DND-41 (cell line): ENCODE measurements around the gene PRRC2B.

ENCODE experiments used
- ATAC-seq: fragments of 200-7000 bp; cut with Tn5 transposase; 3 replicates; pipeline ENCODE4 v1.9.1; 2021; ENCODE audit warnings: low read depth; ENCODE audit not compliant: insufficient read depth
- DNase-seq: peaks from one replicate; pipeline ENCODE4 v3.0.0-alpha.2; 2020
- H2AFZ ChIP-seq: 2 replicates; pipeline ENCODE4 v1.6.0; 2012; ENCODE audit warnings: low read depth, low read length
- H3K27ac ChIP-seq: 2 replicates; pipeline ENCODE4 v1.5.1; 2012; ENCODE audit warnings: low read length, inconsistent platforms
- H3K27me3 ChIP-seq: fragments of 200-600 bp; sonication (generic); 2 replicates; pipeline ENCODE4 v1.6.0; 2012; ENCODE audit warnings: low read length, mild to moderate bottlenecking, inconsistent platforms; ENCODE audit not compliant: insufficient read depth, poor library complexity
- H3K36me3 ChIP-seq: 2 replicates; pipeline ENCODE4 v1.5.1; 2012; ENCODE audit warnings: low read length, inconsistent platforms; ENCODE audit not compliant: insufficient read depth
- H3K4me1 ChIP-seq: 2 replicates; pipeline ENCODE4 v1.5.1; 2012; ENCODE audit warnings: mild to moderate bottlenecking, low read length; ENCODE audit not compliant: insufficient read depth
- H3K4me2 ChIP-seq: 2 replicates; pipeline ENCODE4 v1.6.0; 2012; ENCODE audit warnings: mild to moderate bottlenecking, moderate library complexity, low read length, inconsistent platforms; ENCODE audit not compliant: insufficient read depth
- H3K4me3 ChIP-seq, 2 experiments: fragments of 200-600 bp in 1 of 2; shearing (Covaris generic) in 1 of 2; 2 replicates each; pipeline ENCODE4 v1.5.1; 2012 to 2016; ENCODE audit warnings: inconsistent platforms in 2 of 2, low read length in 2 of 2, mild to moderate bottlenecking in 2 of 2, low read depth in 1 of 2, moderate library complexity in 1 of 2
- H3K79me2 ChIP-seq: 2 replicates; pipeline ENCODE4 v1.6.0; 2012; ENCODE audit warnings: low read length, inconsistent platforms; ENCODE audit not compliant: insufficient read depth
- H3K9ac ChIP-seq: 2 replicates; pipeline ENCODE4 v1.6.0; 2012; ENCODE audit warnings: low read depth, mild to moderate bottlenecking, inconsistent platforms, low read length, moderate library complexity
- H3K9me3 ChIP-seq: 2 replicates; pipeline ENCODE4 v1.5.1; 2012; ENCODE audit warnings: low read length, moderate library complexity, mild to moderate bottlenecking, inconsistent platforms; ENCODE audit not compliant: insufficient read depth, severe bottlenecking
- H4K20me1 ChIP-seq: 2 replicates; pipeline ENCODE4 v1.6.0; 2012; ENCODE audit warnings: low read length; ENCODE audit not compliant: insufficient read depth
- CTCF ChIP-seq: IDR thresholded peaks from 2 replicates; pipeline ENCODE4 v1.5.1; 2012; ENCODE audit warnings: borderline replicate concordance, low read length, moderate library complexity, mild to moderate bottlenecking; ENCODE audit not compliant: poor library complexity, severe bottlenecking; ENCODE audit errors: extremely low read depth
- EZH2 ChIP-seq: IDR thresholded peaks from 3 replicates; pipeline ENCODE4 v1.6.1; 2012; ENCODE audit warnings: borderline replicate concordance, low read depth, mild to moderate bottlenecking, moderate library complexity, low read length, inconsistent platforms; ENCODE audit not compliant: severe bottlenecking

Gene PRRC2B

GRCh38 chr9:131405428-131405827 lies 11.5 kb downstream of the PRRC2B start:
- no peak overlapping the region for H3K27ac ChIP-seq
- no peak for DNase-seq
- no peak overlapping the region; the same call in 1 of the 2 replicates for H3K4me2 ChIP-seq
- H2AFZ ChIP-seq, result no peak overlapping the region
- H3K4me1 ChIP-seq, result peaks cover 12% of the 10 kb centered on the region; the same call in 1 of the 2 replicates
- peaks cover 90% of the 10 kb centered on the region for H4K20me1 ChIP-seq
- TF ChIP-seq EZH2, result no peak
- no peak for ATAC-seq
- H3K9me3 ChIP-seq, result no peaks in the 10 kb centered on the region
- peaks cover 37% of the 10 kb centered on the region for H3K36me3 ChIP-seq
- no peak overlapping the region for H3K9ac ChIP-seq
- no peaks in the 10 kb centered on the region for H3K27me3 ChIP-seq
- H3K79me2 ChIP-seq, result peaks cover 100% of the 10 kb centered on the region
- no peak overlapping the region for H3K4me3 ChIP-seq

DNA sequence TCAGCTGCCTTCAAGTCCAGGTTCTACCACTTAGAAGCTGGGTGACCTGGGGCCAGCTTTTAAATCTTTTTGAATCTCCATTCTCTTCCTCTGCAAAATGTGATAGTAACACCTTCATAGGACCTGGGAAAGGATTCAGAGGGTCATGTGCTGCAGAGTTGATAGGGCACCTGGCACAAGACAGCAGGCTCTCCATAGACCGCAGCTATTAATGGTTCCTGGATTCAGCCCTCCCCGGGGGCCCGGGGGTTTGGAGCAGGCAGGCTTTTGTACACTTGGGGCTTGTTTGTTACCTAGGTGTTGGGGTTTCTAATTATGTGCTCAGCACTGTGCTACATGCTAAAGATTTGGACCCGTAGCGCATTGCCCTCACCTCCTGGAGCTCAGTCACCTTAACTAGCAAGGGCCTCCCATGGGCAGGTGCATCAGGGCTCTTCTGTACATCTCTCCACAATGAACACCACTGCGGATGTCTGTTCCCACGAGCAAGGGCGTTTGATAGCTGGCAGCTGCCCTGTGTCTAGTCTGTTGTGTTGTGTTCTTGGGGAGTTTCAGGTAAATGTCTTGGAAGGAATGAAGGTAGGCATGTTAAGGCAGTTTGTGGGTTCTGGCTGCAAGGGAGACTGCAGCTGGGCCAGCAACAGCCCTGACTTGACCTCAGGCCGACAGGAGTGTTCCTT lies 12.1 kb downstream of the PRRC2B start:
- TF ChIP-seq CTCF (no peak), EZH2 (no peak)
- Histone ChIP-seq H3K36me3 (peaks cover 33% of the 10 kb centered on the region), H3K79me2 (peaks cover 100% of the 10 kb centered on the region), H4K20me1 (peaks cover 89% of the 10 kb centered on the region), H3K4me3 (no peak overlapping the region), H2AFZ (no peak overlapping the region), H3K9ac (no peak overlapping the region), H3K4me1 (peaks cover 8% of the 10 kb centered on the region; the same call in 1 of the 2 replicates), H3K27ac (no peak overlapping the region), H3K9me3 (no peaks in the 10 kb centered on the region), H3K27me3 (no peaks in the 10 kb centered on the region), H3K4me2 (no peak overlapping the region; the same call in 1 of the 2 replicates)
- DNase-seq (no peak), ATAC-seq (no peak)

DNA sequence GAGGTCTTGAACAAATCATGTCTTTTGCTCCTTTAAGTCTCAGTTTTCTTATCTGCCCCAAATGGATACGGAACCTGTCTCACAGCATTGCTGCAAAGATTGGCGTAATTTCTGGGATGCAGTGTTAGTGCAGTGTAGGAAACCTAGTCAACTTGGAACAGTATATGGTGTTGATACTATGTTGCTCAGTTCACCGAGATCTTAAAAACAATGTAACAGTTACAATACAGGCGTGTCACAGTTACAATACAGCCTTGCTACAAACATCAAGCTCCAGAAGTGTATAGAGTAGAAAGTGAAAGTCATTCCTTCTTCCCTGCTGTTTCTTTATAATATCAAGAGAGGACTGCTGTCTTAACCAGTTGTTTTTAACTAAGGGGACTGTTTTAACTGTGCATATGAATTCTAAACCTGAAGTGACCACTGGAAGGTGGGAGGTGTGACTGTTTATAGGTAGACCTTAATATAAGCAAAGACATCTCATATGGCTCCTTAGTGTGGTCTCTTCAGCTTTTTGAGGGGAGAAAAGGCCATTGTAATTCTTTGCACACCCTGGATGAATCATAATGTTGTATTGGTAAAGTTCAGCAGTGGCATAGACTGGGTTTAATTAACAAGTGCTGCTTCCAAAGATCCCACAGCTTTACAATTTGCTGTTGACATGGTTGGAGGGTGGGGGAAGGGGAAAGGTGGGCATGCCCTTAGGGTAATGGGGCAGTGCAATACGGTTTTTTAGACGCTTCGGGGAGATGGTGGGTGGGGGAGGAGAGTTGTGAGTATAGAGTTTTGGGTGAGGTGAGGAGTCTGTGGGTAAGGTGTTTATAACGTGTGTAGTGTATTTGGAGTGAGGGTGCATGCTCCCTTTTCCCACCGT lies 12.9 kb downstream of the PRRC2B start:
- Histone ChIP-seq H3K36me3 (peaks cover 36% of the 10 kb centered on the region), H3K9ac (no peak overlapping the region), H3K27me3 (no peaks in the 10 kb centered on the region), H3K79me2 (peaks cover 100% of the 10 kb centered on the region), H3K9me3 (no peaks in the 10 kb centered on the region), H4K20me1 (peaks cover 87% of the 10 kb centered on the region), H3K27ac (no peak overlapping the region), H3K4me2 (no peak overlapping the region), H3K4me1 (peaks cover 8% of the 10 kb centered on the region; the same call in 1 of the 2 replicates), H2AFZ (no peak overlapping the region), H3K4me3 (no peak overlapping the region)
- TF ChIP-seq EZH2 (no peak), CTCF (no peak)
- ATAC-seq (peak; percentile 52; the same call in 2 of the 3 replicates), DNase-seq (no peak)
